ENCODE results near the gene ZCCHC8. TPM values are rescaled to one million over a fixed set of nuclear protein-coding genes. Genes with fewer than 3 reads are reported as not detected.

The ZCCHC8 gene
- total and polyA plus RNA-seq, 7 donors, result 10.2 to 21.4 (median 16.8) TPM

GRCh38 chr12:122527478-122527944 lies 26.8 kb upstream of the ZCCHC8 start:
- Histone ChIP-seq H3K36me3 (no peaks in the 10 kb centered on the region), H3K4me1 (peaks cover 0 to 43% (median 38%) of the 10 kb centered on the region in 4 donors), H3K27me3 (no peaks in the 10 kb centered on the region), H3K9me3 (no peaks in the 10 kb centered on the region), H3K4me3 (peak overlapping the region; percentile 19 to 79 (median 64)), H3K27ac (peak overlapping the region; percentile 33 to 95 (median 80))
- DNase-seq, result no peak
- whole genome bisulfite sequencing, 2 donors, result 0% methylated on average over 21 of the region's 21 CpGs
- no peak for TF ChIP-seq EP300 (IDR thresholded peaks at IDR 0.05)
- no peak for TF ChIP-seq POLR2AphosphoS5 (IDR thresholded peaks at IDR 0.05)
- no peak for TF ChIP-seq POLR2A (IDR thresholded peaks at IDR 0.05)
- TF ChIP-seq CTCF (IDR thresholded peaks at IDR 0.05), result no peak
- intact Hi-C loops (cut with DNase I), result loop anchor here (1.0 to 10.0 kb wide), 2 partner anchors 225 to 1077 kb away; partner anchors contain the start of genes DDX55 and DENR

- Histone ChIP-seq H3K27ac (peak within 1 kb of the TSS; percentile 87 to 95 (median 94)), H3K27me3 (no peaks in the 10 kb centered on the region), H3K36me3 (peaks cover 0 to 6% (median 1%) of the 10 kb centered on the region in 4 donors), H3K9me3 (no peaks in the 10 kb centered on the region), H3K4me1 (peaks cover 0 to 49% (median 45%) of the 10 kb centered on the region in 4 donors), H3K4me3 (peak within 1 kb of the TSS; percentile 57 to 79 (median 66))
- 0 to 1% methylated on average over 51 of the region's 51 CpGs for WGBS, 2 donors
- DNase-seq, result peak; percentile 99
- TF ChIP-seq POLR2A (IDR thresholded peaks at IDR 0.05), result peak; percentile 96 to 97
- peak in 2 of 4 donors; percentile 10 to 34 for TF ChIP-seq EP300 (IDR thresholded peaks at IDR 0.05)
- peak; percentile 93 to 98 (median 96) for TF ChIP-seq POLR2AphosphoS5 (IDR thresholded peaks at IDR 0.05)
- TF ChIP-seq CTCF (IDR thresholded peaks at IDR 0.05), result no peak
- intact Hi-C loops (cut with DNase I), result loop anchor here (1.0 to 10.0 kb wide), 3 partner anchors 27 to 1078 kb away; partner anchors contain the start of genes DDX55, DENR and ZCCHC8
Measured at GRCh38 chr12:122526683-122527477, 26.1 kb upstream of the ZCCHC8 start, which contains the start of the genes KNTC1 and RSRC2. KNTC1 (plus strand) TSS chr12:122527249; CDS start chr12:122530064, 2,815 bp downstream. RSRC2 (minus strand) TSS chr12:122526936; CDS start chr12:122526853, 83 bp downstream.

- WGBS, 2 donors, result 4 to 26% methylated on average over 8 of the region's 8 CpGs
- H3K4me1 ChIP-seq, result peaks cover 0 to 54% (median 50%) of the 10 kb centered on the region in 4 donors
- no peaks in the 10 kb centered on the region for H3K9me3 ChIP-seq
- no peak for TF ChIP-seq EP300 (IDR thresholded peaks at IDR 0.05)
- H3K27ac ChIP-seq, result peak overlapping the region; percentile 14 to 83 (median 75)
- H3K4me3 ChIP-seq, result peak overlapping the region; percentile 15 to 57 (median 40)
- no peaks in the 10 kb centered on the region for H3K27me3 ChIP-seq
- intact Hi-C loops (cut with DNase I), result loop anchor here (10.0 kb wide), 1 partner anchor 1081 kb away; the partner anchor contains the start of gene DDX55
- H3K36me3 ChIP-seq, result peaks cover 23 to 34% (median 28%) of the 10 kb centered on the region in 4 donors
- no peak for DNase-seq
Measured at GRCh38 chr12:122523846-122524718, 23.4 kb upstream of the ZCCHC8 start.

- no peaks in the 10 kb centered on the region for H3K27me3 ChIP-seq
- 44 to 60% methylated on average over 8 of the region's 8 CpGs for WGBS, 2 donors
- H3K4me1 ChIP-seq, result peaks cover 0 to 53% (median 49%) of the 10 kb centered on the region in 4 donors
- peak overlapping the region in 2 of 4 donors; percentile 49 to 57 for H3K4me3 ChIP-seq
- peak overlapping the region; percentile 7 to 83 (median 75) for H3K27ac ChIP-seq
- DNase-seq, result no peak
- H3K9me3 ChIP-seq, result no peaks in the 10 kb centered on the region
- no peak for TF ChIP-seq POLR2A (IDR thresholded peaks at IDR 0.05)
- no peak for TF ChIP-seq POLR2AphosphoS5 (IDR thresholded peaks at IDR 0.05)
- TF ChIP-seq CTCF (IDR thresholded peaks at IDR 0.05), result no peak
- TF ChIP-seq EP300 (IDR thresholded peaks at IDR 0.05), result no peak
- peaks cover 29 to 42% (median 36%) of the 10 kb centered on the region in 4 donors for H3K36me3 ChIP-seq
- intact Hi-C loops (cut with DNase I), result loop anchor here (10.0 kb wide), 1 partner anchor 1082 kb away; the partner anchor contains the start of gene DDX55
Measured at GRCh38 chr12:122523280-122523679, 22.5 kb upstream of the ZCCHC8 start.

Measured in sigmoid colon (tissue), 7 donors.